SK-N-SH (cell line): ENCODE measurements around the gene NRP2. TPM values are rescaled to one million over a fixed set of nuclear protein-coding genes. Genes with fewer than 3 reads are reported as not detected.
A peak's percentile ranks its signal among the peaks of the same experiment; 100 is the strongest.

ENCODE experiments used
- ELF1 ChIP-seq: IDR thresholded peaks from 2 replicates; pipeline ENCODE4 v1.4.0; 2012
- EP300 ChIP-seq, 2 experiments: IDR thresholded peaks; 2 replicates each; pipeline versions ENCODE4 v1.4.0 to v1.6.1; 2012; ENCODE audit warnings: borderline replicate concordance in 1 of 2, low read depth in 1 of 2, low read length in 1 of 2
- FOSL2 ChIP-seq: IDR thresholded peaks from 2 replicates; pipeline ENCODE4 v1.4.0; 2012; ENCODE audit warnings: low read depth, mild to moderate bottlenecking, moderate library complexity, borderline replicate concordance
- FOXJ3 ChIP-seq: sonication (generic); formaldehyde crosslinking; IDR thresholded peaks from 2 replicates; pipeline ENCODE4 v1.5.1; 2020; ENCODE audit warnings: mild to moderate bottlenecking, missing genetic modification reagents
- FOXM1 ChIP-seq: IDR thresholded peaks from 2 replicates; pipeline ENCODE4 v1.4.0; 2012; ENCODE audit warnings: low read depth, mild to moderate bottlenecking
- GABPA ChIP-seq: IDR thresholded peaks from 2 replicates; pipeline ENCODE4 v1.4.0; 2012; ENCODE audit warnings: low read depth, mild to moderate bottlenecking
- GATA2 ChIP-seq: sonication (generic); formaldehyde crosslinking; IDR thresholded peaks from 2 replicates; pipeline ENCODE4 v1.5.0; 2020; ENCODE audit warnings: mild to moderate bottlenecking, missing genetic modification reagents
- IRF3 ChIP-seq: fragments of 150-350 bp; IDR thresholded peaks from 2 replicates; pipeline ENCODE4 v1.6.1; 2016; ENCODE audit warnings: mild to moderate bottlenecking, low read depth, low read length
- JUND ChIP-seq: IDR thresholded peaks from 2 replicates; pipeline ENCODE4 v1.4.0; 2012
- MEF2A ChIP-seq: IDR thresholded peaks from 2 replicates; pipeline ENCODE4 v1.4.0; 2012; ENCODE audit warnings: low read depth, borderline replicate concordance
- MXI1 ChIP-seq: IDR thresholded peaks from 2 replicates; pipeline ENCODE4 v1.6.1; 2012; ENCODE audit warnings: mild to moderate bottlenecking, low read depth, low read length, improper control_type of control experiment
- NFIC ChIP-seq: IDR thresholded peaks from 2 replicates; pipeline ENCODE4 v1.4.0; 2012; ENCODE audit warnings: borderline replicate concordance
- POLR2AphosphoS5 ChIP-seq: IDR thresholded peaks from 2 replicates; pipeline ENCODE4 v1.6.1; 2012; ENCODE audit warnings: low read depth, low read length
- RCOR1 ChIP-seq: fragments of 150-350 bp; IDR thresholded peaks from 2 replicates; pipeline ENCODE4 v1.6.1; 2017; ENCODE audit warnings: antibody characterized with exemption, low read length
- REST ChIP-seq: IDR thresholded peaks from 2 replicates; pipeline ENCODE4 v1.6.1; 2012; ENCODE audit warnings: mild to moderate bottlenecking, low read depth, low read length, moderate library complexity
- RFX5 ChIP-seq: IDR thresholded peaks from 2 replicates; pipeline ENCODE4 v1.6.1; 2012; ENCODE audit warnings: mild to moderate bottlenecking, improper control_type of control experiment, low read length
- RXRA ChIP-seq: IDR thresholded peaks from 2 replicates; pipeline ENCODE4 v1.4.0; 2012; ENCODE audit warnings: low read depth, mild to moderate bottlenecking, borderline replicate concordance
- SIN3A ChIP-seq: IDR thresholded peaks from 2 replicates; pipeline ENCODE4 v1.6.1; 2012; ENCODE audit warnings: low read depth, mild to moderate bottlenecking, low read length, moderate library complexity, borderline replicate concordance
- SMC3 ChIP-seq: IDR thresholded peaks from 2 replicates; pipeline ENCODE4 v1.6.1; 2012; ENCODE audit warnings: low read depth, low read length, improper control_type of control experiment
- TEAD4 ChIP-seq: IDR thresholded peaks from 2 replicates; pipeline ENCODE4 v1.4.0; 2012; ENCODE audit warnings: mild to moderate bottlenecking, borderline replicate concordance; ENCODE audit not compliant: insufficient read depth
- USF1 ChIP-seq: IDR thresholded peaks from 2 replicates; pipeline ENCODE4 v1.4.0; 2012; ENCODE audit warnings: low read depth, borderline replicate concordance
- polyA plus RNA-seq, 3 experiments: library from polyadenylated mRNA; depleted of rRNA; stranded (reverse); fragments of >200 nt; gene quantifications; 2 replicates each; pipeline ENCODE4 v1.2.3, GENCODE V29; 2012
- TF ChIP-seq, protein P1 (sequence below): fragments of 150-350 bp; IDR thresholded peaks from 2 replicates; pipeline ENCODE4 v1.6.1; 2017; ENCODE audit warnings: antibody characterized with exemption, low read length, low read depth, borderline replicate concordance
- TF ChIP-seq, protein P2 (sequence below): IDR thresholded peaks from 2 replicates; pipeline ENCODE4 v1.4.0; 2012; ENCODE audit warnings: low read depth, borderline replicate concordance

The NRP2 gene
- polyA plus RNA-seq, 1 of the 3 experiments (the other 2 are of a cell fraction), result 68.8 TPM

- TF ChIP-seq, protein P1, sequence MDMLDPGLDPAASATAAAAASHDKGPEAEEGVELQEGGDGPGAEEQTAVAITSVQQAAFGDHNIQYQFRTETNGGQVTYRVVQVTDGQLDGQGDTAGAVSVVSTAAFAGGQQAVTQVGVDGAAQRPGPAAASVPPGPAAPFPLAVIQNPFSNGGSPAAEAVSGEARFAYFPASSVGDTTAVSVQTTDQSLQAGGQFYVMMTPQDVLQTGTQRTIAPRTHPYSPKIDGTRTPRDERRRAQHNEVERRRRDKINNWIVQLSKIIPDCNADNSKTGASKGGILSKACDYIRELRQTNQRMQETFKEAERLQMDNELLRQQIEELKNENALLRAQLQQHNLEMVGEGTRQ, result no peak
- TF ChIP-seq RCOR1 (no peak), SMC3 (no peak), FOSL2 (peak; percentile 85), USF1 (no peak), SIN3A (no peak), FOXJ3 (CRISPR knock-in tag) (no peak), TEAD4 (no peak), MEF2A (no peak), EP300 (IDR thresholded peaks at IDR 0.05; ENCODE audit: borderline replicate concordance in 1 of 2, low read depth in 1 of 2, low read length in 1 of 2) (no peak; a peak in 1 of 4 replicates), POLR2AphosphoS5 (no peak; the same call in 1 of the 2 replicates), GATA2 (no peak), NFIC (0 out of 2 replicates have a peak, but pooled peaks have one; percentile 38), RFX5 (no peak), IRF3 (no peak), ELF1 (peak; percentile 50), GABPA (peak; percentile 33; the same call in 1 of the 2 replicates), MXI1 (no peak), REST (no peak), FOXM1 (no peak), JUND (peak; percentile 68), RXRA (no peak)
- TF ChIP-seq, protein P2, sequence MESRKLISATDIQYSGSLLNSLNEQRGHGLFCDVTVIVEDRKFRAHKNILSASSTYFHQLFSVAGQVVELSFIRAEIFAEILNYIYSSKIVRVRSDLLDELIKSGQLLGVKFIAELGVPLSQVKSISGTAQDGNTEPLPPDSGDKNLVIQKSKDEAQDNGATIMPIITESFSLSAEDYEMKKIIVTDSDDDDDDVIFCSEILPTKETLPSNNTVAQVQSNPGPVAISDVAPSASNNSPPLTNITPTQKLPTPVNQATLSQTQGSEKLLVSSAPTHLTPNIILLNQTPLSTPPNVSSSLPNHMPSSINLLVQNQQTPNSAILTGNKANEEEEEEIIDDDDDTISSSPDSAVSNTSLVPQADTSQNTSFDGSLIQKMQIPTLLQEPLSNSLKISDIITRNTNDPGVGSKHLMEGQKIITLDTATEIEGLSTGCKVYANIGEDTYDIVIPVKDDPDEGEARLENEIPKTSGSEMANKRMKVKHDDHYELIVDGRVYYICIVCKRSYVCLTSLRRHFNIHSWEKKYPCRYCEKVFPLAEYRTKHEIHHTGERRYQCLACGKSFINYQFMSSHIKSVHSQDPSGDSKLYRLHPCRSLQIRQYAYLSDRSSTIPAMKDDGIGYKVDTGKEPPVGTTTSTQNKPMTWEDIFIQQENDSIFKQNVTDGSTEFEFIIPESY, result no peak
Measured at GRCh38 chr2:205706769-205707381, 24.6 kb downstream of the NRP2 start (continued).
